ENCODE results near the gene CPPED1. TPM values are rescaled to one million over a fixed set of nuclear protein-coding genes. Genes with fewer than 3 reads are reported as not detected.

CPPED1 gene
- total and polyA plus RNA-seq, 2 donors from 2014 or later: 29.7 to 41.1 TPM

DNA sequence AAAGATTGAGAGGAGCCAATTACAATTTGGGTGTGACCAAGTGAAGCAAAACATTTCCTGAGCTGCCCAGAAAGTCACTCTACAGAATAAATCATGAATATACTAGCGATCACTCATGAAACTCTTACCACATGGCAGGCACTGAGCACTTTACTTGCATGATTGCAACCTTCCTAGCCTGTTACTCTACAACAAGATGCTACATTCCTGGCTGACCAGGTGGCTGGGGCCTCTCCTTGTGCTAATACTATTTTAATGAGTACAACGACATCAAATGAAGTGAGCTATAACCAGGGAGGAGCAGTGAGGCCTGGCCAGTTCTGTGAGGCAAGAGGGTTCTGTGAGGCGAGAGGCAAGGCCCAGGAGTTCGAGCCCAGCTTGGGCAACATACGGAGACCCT, 75.2 kb downstream of the CPPED1 start:
- no peaks in the 10 kb centered on the region for H3K4me1 ChIP-seq (ENCODE audit: control insufficient read depth in 2 of 3, insufficient read depth in 2 of 3, low read depth in 1 of 3, low read length in 3 of 3)
- no peaks in the 10 kb centered on the region for H3K36me3 ChIP-seq (ENCODE audit: control insufficient read depth in 2 of 3, insufficient read depth in 3 of 3, low read length in 3 of 3)
- no peak overlapping the region for H3K4me3 ChIP-seq (ENCODE audit: low read length in 3 of 3)
- intact Hi-C loops (cut with DNase I): no loop called here
- FAIRE-seq: no peak
- H3K27me3 ChIP-seq (ENCODE audit: control insufficient read depth, insufficient read depth, low read length): no peaks in the 10 kb centered on the region
- H3K9ac ChIP-seq (ENCODE audit: low read length in 3 of 3): no peak overlapping the region
- H3K9me3 ChIP-seq (ENCODE audit: control insufficient read depth in 2 of 3, insufficient read depth in 1 of 3, low read length in 3 of 3): peaks cover 0 to 1% (median 0%) of the 10 kb centered on the region in 3 donors
- no peak overlapping the region for H3K27ac ChIP-seq (ENCODE audit: low read depth in 2 of 2, low read length in 2 of 2)
- TF ChIP-seq, protein P1, sequence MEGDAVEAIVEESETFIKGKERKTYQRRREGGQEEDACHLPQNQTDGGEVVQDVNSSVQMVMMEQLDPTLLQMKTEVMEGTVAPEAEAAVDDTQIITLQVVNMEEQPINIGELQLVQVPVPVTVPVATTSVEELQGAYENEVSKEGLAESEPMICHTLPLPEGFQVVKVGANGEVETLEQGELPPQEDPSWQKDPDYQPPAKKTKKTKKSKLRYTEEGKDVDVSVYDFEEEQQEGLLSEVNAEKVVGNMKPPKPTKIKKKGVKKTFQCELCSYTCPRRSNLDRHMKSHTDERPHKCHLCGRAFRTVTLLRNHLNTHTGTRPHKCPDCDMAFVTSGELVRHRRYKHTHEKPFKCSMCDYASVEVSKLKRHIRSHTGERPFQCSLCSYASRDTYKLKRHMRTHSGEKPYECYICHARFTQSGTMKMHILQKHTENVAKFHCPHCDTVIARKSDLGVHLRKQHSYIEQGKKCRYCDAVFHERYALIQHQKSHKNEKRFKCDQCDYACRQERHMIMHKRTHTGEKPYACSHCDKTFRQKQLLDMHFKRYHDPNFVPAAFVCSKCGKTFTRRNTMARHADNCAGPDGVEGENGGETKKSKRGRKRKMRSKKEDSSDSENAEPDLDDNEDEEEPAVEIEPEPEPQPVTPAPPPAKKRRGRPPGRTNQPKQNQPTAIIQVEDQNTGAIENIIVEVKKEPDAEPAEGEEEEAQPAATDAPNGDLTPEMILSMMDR (IDR thresholded peaks at IDR 0.05; ENCODE audit: borderline replicate concordance, extremely low read depth, insufficient read depth): no peak
- peak in 3 of 5 donors; percentile 23 to 46 (median 29) for DNase-seq

DNA sequence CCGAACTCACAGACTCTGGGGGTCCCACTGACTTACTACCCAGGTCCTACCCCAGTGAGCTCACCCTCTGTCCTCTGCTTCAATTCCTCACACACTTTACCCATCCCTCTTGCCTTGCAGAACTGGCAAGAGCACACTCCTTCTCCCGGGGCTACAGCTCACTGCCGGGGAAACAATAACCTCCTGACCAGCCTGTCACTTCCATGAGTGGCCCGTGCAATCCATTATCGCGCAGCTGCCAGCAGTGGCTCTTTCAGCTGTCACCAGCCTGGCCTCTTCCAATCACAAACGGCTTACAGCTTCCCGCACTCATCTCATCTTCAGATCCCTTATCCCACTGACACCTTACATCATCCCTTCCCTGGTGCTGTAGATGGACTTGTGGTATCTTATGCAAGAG, 79.5 kb downstream of the CPPED1 start:
- TF ChIP-seq, protein P1 (IDR thresholded peaks at IDR 0.05; ENCODE audit: borderline replicate concordance, extremely low read depth, insufficient read depth): no peak
- H3K4me1 ChIP-seq (ENCODE audit: control insufficient read depth in 2 of 3, insufficient read depth in 2 of 3, low read depth in 1 of 3, low read length in 3 of 3): no peaks in the 10 kb centered on the region
- no peak overlapping the region for H3K27ac ChIP-seq (ENCODE audit: low read depth in 2 of 2, low read length in 2 of 2)
- intact Hi-C loops (cut with DNase I): no loop called here
- DNase-seq (no peak), FAIRE-seq (no peak)
- H3K4me3 ChIP-seq (ENCODE audit: low read length in 3 of 3): no peak overlapping the region
- H3K9me3 ChIP-seq (ENCODE audit: control insufficient read depth in 2 of 3, insufficient read depth in 1 of 3, low read length in 3 of 3): no peaks in the 10 kb centered on the region
- H3K9ac ChIP-seq (ENCODE audit: low read length in 3 of 3): no peak overlapping the region
- no peaks in the 10 kb centered on the region for H3K36me3 ChIP-seq (ENCODE audit: control insufficient read depth in 2 of 3, insufficient read depth in 3 of 3, low read length in 3 of 3)
- H3K27me3 ChIP-seq (ENCODE audit: control insufficient read depth, insufficient read depth, low read length): no peaks in the 10 kb centered on the region

DNA sequence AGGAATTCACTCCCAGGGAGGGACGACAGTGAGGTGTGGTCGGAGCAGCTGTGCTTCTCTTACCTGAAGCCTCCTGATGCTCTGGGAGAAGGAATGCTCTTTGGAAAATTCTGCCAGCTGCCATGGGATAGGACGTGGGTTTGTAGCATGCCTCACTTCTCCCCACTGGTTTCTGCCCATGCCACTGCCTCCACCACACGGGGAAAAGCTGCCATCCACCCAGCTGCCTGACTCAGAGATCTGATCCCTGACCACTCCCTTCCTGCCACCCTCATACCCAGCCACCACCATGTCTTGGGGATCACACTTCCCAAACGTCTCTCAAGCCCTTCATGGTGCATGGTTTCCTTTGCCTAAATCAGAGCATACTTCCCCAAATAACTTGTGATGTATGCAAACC, 80.0 kb downstream of the CPPED1 start:
- DNase-seq (no peak), FAIRE-seq (no peak)
- Histone ChIP-seq H3K9ac (ENCODE audit: low read length in 3 of 3) (no peak overlapping the region), H3K4me1 (ENCODE audit: control insufficient read depth in 2 of 3, insufficient read depth in 2 of 3, low read depth in 1 of 3, low read length in 3 of 3) (no peaks in the 10 kb centered on the region), H3K4me3 (ENCODE audit: low read length in 3 of 3) (no peak overlapping the region), H3K27ac (ENCODE audit: low read depth in 2 of 2, low read length in 2 of 2) (no peak overlapping the region), H3K27me3 (ENCODE audit: control insufficient read depth, insufficient read depth, low read length) (no peaks in the 10 kb centered on the region), H3K9me3 (ENCODE audit: control insufficient read depth in 2 of 3, insufficient read depth in 1 of 3, low read length in 3 of 3) (no peaks in the 10 kb centered on the region), H3K36me3 (ENCODE audit: control insufficient read depth in 2 of 3, insufficient read depth in 3 of 3, low read length in 3 of 3) (no peaks in the 10 kb centered on the region)
- TF ChIP-seq, protein P1 (IDR thresholded peaks at IDR 0.05; ENCODE audit: borderline replicate concordance, extremely low read depth, insufficient read depth): no peak
- intact Hi-C loops (cut with DNase I): no loop called here

DNA sequence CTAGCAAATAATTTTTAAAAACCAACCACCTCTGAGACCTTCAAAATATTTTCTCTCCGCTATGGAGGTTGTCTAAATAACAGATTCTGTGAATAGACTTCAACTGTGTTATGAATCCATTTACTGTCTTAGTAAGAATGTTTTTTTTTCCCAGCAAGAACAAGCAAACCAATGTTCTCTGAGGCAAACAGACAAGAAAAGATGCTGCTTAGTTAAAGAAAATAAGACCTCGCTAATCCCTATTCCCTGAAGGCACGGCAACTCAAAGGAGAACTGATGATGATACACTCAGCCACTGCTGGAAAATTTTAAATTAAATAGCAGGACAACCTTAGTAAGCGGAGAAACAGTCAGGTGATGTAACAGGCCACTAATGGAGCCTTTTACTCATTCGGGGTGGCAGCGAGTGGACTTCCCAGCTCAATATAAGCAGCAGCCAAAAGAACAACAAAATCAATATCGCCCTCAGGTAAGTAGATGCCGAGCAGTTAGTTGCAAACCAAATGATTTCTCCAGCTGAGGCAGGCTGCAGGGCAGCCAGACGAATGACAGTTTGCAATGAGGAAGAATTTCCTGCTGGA, 81.8 kb downstream of the CPPED1 start:
- Histone ChIP-seq H3K4me3 (ENCODE audit: low read length in 3 of 3) (no peak overlapping the region), H3K27me3 (ENCODE audit: control insufficient read depth, insufficient read depth, low read length) (no peaks in the 10 kb centered on the region), H3K27ac (ENCODE audit: low read depth in 2 of 2, low read length in 2 of 2) (no peak overlapping the region), H3K9ac (ENCODE audit: low read length in 3 of 3) (no peak overlapping the region), H3K36me3 (ENCODE audit: control insufficient read depth in 2 of 3, insufficient read depth in 3 of 3, low read length in 3 of 3) (no peaks in the 10 kb centered on the region), H3K9me3 (ENCODE audit: control insufficient read depth in 2 of 3, insufficient read depth in 1 of 3, low read length in 3 of 3) (no peaks in the 10 kb centered on the region), H3K4me1 (ENCODE audit: control insufficient read depth in 2 of 3, insufficient read depth in 2 of 3, low read depth in 1 of 3, low read length in 3 of 3) (no peaks in the 10 kb centered on the region)
- intact Hi-C loops (cut with DNase I): no loop called here
- DNase-seq (no peak), FAIRE-seq (no peak)
- TF ChIP-seq, protein P1 (IDR thresholded peaks at IDR 0.05; ENCODE audit: borderline replicate concordance, extremely low read depth, insufficient read depth): no peak

Data from kidney (tissue), 14 donors.